GM10266 (cell line): Measurements from ENCODE around the gene FCN3.
A peak's percentile ranks its signal among the peaks of the same experiment; 100 is the strongest.
"Not testable (repeated sequence)": the region's sequence is repeated elsewhere in the genome, so short reads cannot be mapped to it uniquely, and the experiment has no call there.

Source experiments
- DNase-seq: peaks from one replicate; pipeline ENCODE4 v3.0.0; 2012; ENCODE audit errors: extremely low spot score
- CTCF ChIP-seq: IDR thresholded peaks from 2 replicates; pipeline ENCODE4 v1.5.1; 2012; ENCODE audit warnings: mild to moderate bottlenecking, low read depth; ENCODE audit not compliant: control insufficient read depth, insufficient read depth; ENCODE audit errors: missing control alignments

FCN3 gene

GRCh38 chr1:27393641-27394281 lies 19.1 kb upstream of the FCN3 start:
- no peak for DNase-seq
- no peak for TF ChIP-seq CTCF

GRCh38 chr1:27392778-27393635 lies 18.4 kb upstream of the FCN3 start:
- no peak for DNase-seq
- TF ChIP-seq CTCF = peak; percentile 17

- DNase-seq = peak; percentile 95
- TF ChIP-seq CTCF = peak; percentile 72
These were observed 17.6 kb upstream of the FCN3 start, which contains the start of gene GPR3 for GRCh38 chr1:27392096-27392777. Gene GPR3 (plus strand): TSS chr1:27392622. CDS start chr1:27393799, 1,177 bp downstream.

GRCh38 chr1:27391511-27392095 lies 17.0 kb upstream of the FCN3 start:
- no peak for DNase-seq
- no peak for TF ChIP-seq CTCF

GRCh38 chr1:27388337-27389005 lies 13.8 kb upstream of the FCN3 start:
- peak; percentile 95 for TF ChIP-seq CTCF
- DNase-seq = peak; percentile 83

- not testable (repeated sequence) for DNase-seq
These were observed 10.2 kb upstream of the FCN3 start for GRCh38 chr1:27384797-27385196.

- no peak for DNase-seq
- TF ChIP-seq CTCF = no peak
These were observed 9.0 kb upstream of the FCN3 start for GRCh38 chr1:27383661-27384060.
